Effector memory CD4-positive, alpha-beta T cell (primary cell): ENCODE results near the gene ZNF483.
A peak's percentile ranks its signal among the peaks of the same experiment; 100 is the strongest.
"Not testable (repeated sequence)": the region's sequence is repeated elsewhere in the genome, so short reads cannot be mapped to it uniquely, and the experiment has no call there.

Experiments
- DNase-seq, 3 donors: peaks; one replicate each; pipeline ENCODE4 v3.0.0-alpha.2; 2020
- H3K27ac ChIP-seq: 2 replicates; pipeline ENCODE4 v1.7.0; 2013; ENCODE audit warnings: mild to moderate bottlenecking, low read length, moderate library complexity; ENCODE audit not compliant: insufficient read depth, poor library complexity, severe bottlenecking
- H3K27me3 ChIP-seq: replicated peaks from 2 replicates; pipeline ENCODE4 v1.7.0; 2013; ENCODE audit warnings: mild to moderate bottlenecking, low read length; ENCODE audit not compliant: insufficient read depth, control insufficient read depth, poor library complexity, severe bottlenecking
- H3K36me3 ChIP-seq: 2 replicates; pipeline ENCODE4 v1.7.0; 2013; ENCODE audit warnings: mild to moderate bottlenecking, low read length, moderate library complexity; ENCODE audit not compliant: control insufficient read depth, insufficient read depth
- H3K4me1 ChIP-seq: 2 replicates; pipeline ENCODE4 v1.7.0; 2013; ENCODE audit warnings: low read length, mild to moderate bottlenecking; ENCODE audit not compliant: control insufficient read depth, insufficient read depth, poor library complexity, severe bottlenecking
- H3K4me3 ChIP-seq: 2 replicates; pipeline ENCODE4 v1.7.0; 2013; ENCODE audit warnings: low read length, low read depth, mild to moderate bottlenecking; ENCODE audit not compliant: insufficient read depth, poor library complexity, severe bottlenecking
- H3K9me3 ChIP-seq: 2 replicates; pipeline ENCODE4 v1.7.0; 2013; ENCODE audit warnings: mild to moderate bottlenecking, low read length, moderate library complexity; ENCODE audit not compliant: control insufficient read depth
- total RNA-seq, 3 donors: gene quantifications; one replicate each; lab custom pipeline; 2026; lab: John Stamatoyannopoulos, UW

Gene ZNF483
- 20.5 to 32.7 (median 27.5) reads per million in 3 donors for total RNA-seq

- H3K4me3 ChIP-seq: peak within 1 kb of the TSS; percentile 92
- H3K27ac ChIP-seq: peak within 1 kb of the TSS; percentile 81
- DNase-seq: peak; percentile 57 to 68 (median 65)
- H3K27me3 ChIP-seq: no peaks in the 10 kb centered on the region
- H3K4me1 ChIP-seq: peaks cover 6% of the 10 kb centered on the region
- H3K9me3 ChIP-seq: no peaks in the 10 kb centered on the region
- H3K36me3 ChIP-seq: peaks cover 3% of the 10 kb centered on the region
Observed at GRCh38 chr9:111525056-111525977, at the start of gene ZNF483. Gene ZNF483, plus strand, starts transcription at chr9:111525179. Its CDS starts 2,217 bp downstream, at chr9:111527396.

GRCh38 chr9:111475195-111475594, 49.8 kb upstream of the ZNF483 start:
- Histone ChIP-seq H3K36me3 (no peaks in the 10 kb centered on the region), H3K27ac (no peak overlapping the region), H3K4me1 (no peaks in the 10 kb centered on the region), H3K4me3 (no peak overlapping the region), H3K27me3 (no peaks in the 10 kb centered on the region), H3K9me3 (no peaks in the 10 kb centered on the region)
- no peak for DNase-seq

GRCh38 chr9:111477677-111478076, 47.3 kb upstream of the ZNF483 start:
- Histone ChIP-seq H3K36me3 (no peaks in the 10 kb centered on the region), H3K27ac (no peak overlapping the region), H3K27me3 (no peaks in the 10 kb centered on the region), H3K4me3 (no peak overlapping the region), H3K9me3 (no peaks in the 10 kb centered on the region), H3K4me1 (peaks cover 5% of the 10 kb centered on the region)
- no peak for DNase-seq

GRCh38 chr9:111481885-111482636, 42.9 kb upstream of the ZNF483 start:
- Histone ChIP-seq H3K27ac (peak overlapping the region; percentile 86), H3K4me1 (peaks cover 5% of the 10 kb centered on the region), H3K4me3 (peak overlapping the region; percentile 99), H3K9me3 (no peaks in the 10 kb centered on the region), H3K27me3 (no peaks in the 10 kb centered on the region), H3K36me3 (no peaks in the 10 kb centered on the region)
- DNase-seq: no peak

- Histone ChIP-seq H3K4me3 (peak overlapping the region; percentile 99), H3K9me3 (no peaks in the 10 kb centered on the region)
Observed at GRCh38 chr9:111482694-111483438, 42.1 kb upstream of the ZNF483 start.

GRCh38 chr9:111483439-111483857, 41.5 kb upstream of the ZNF483 start:
- peak overlapping the region; percentile 86 for H3K27ac ChIP-seq
- H3K9me3 ChIP-seq: no peaks in the 10 kb centered on the region
- H3K36me3 ChIP-seq: no peaks in the 10 kb centered on the region
- DNase-seq: peak; percentile 30 to 40 (median 36)
- no peak overlapping the region for H3K4me3 ChIP-seq
- H3K4me1 ChIP-seq: peaks cover 5% of the 10 kb centered on the region
- H3K27me3 ChIP-seq: no peaks in the 10 kb centered on the region

More at GRCh38 chr9:111482694-111483438, 42.1 kb upstream of the ZNF483 start:
- Histone ChIP-seq H3K27ac (peak overlapping the region; percentile 86), H3K4me1 (peaks cover 5% of the 10 kb centered on the region), H3K36me3 (no peaks in the 10 kb centered on the region), H3K27me3 (no peaks in the 10 kb centered on the region)
- peak; percentile 17 to 39 (median 34) for DNase-seq

GRCh38 chr9:111483858-111484571, 41.0 kb upstream of the ZNF483 start, which contains the start of gene ECPAS:
Gene ECPAS, minus strand, starts transcription at chr9:111484383. Its CDS starts 11,465 bp downstream, at chr9:111472918.
- H3K27me3 ChIP-seq: no peaks in the 10 kb centered on the region
- DNase-seq: peak; percentile 42 to 60 (median 49)
- peak within 1 kb of the TSS; percentile 86 for H3K27ac ChIP-seq
- H3K36me3 ChIP-seq: no peaks in the 10 kb centered on the region
- no peaks in the 10 kb centered on the region for H3K9me3 ChIP-seq
- H3K4me3 ChIP-seq: peak within 1 kb of the TSS; percentile 99
- peaks cover 5% of the 10 kb centered on the region for H3K4me1 ChIP-seq

GRCh38 chr9:111484572-111484894, 40.4 kb upstream of the ZNF483 start:
- no peak for DNase-seq
- Histone ChIP-seq H3K36me3 (no peaks in the 10 kb centered on the region), H3K27me3 (no peaks in the 10 kb centered on the region), H3K4me1 (peaks cover 5% of the 10 kb centered on the region), H3K4me3 (peak overlapping the region; percentile 59), H3K27ac (peak overlapping the region; percentile 71), H3K9me3 (no peaks in the 10 kb centered on the region)

- not testable (repeated sequence) for H3K36me3 ChIP-seq, H3K27ac ChIP-seq, H3K4me1 ChIP-seq, H3K4me3 ChIP-seq, DNase-seq, H3K27me3 ChIP-seq, H3K9me3 ChIP-seq
Observed at GRCh38 chr9:111497196-111497595, 27.8 kb upstream of the ZNF483 start.
